ENCODE measurements around the gene FBXL7. TPM values are rescaled to one million over a fixed set of nuclear protein-coding genes. Genes with fewer than 3 reads are reported as not detected.
A peak's percentile ranks its signal among the peaks of the same experiment; 100 is the strongest.

The FBXL7 gene
- total RNA-seq, 1 experiment from 2014 or later: not detected

GRCh38 chr5:15938186-15938585 is 438.2 kb downstream of the FBXL7 start:
- no peaks in the 10 kb centered on the region for H3K27me3 Mint-ChIP-seq (ENCODE audit: insufficient read depth, unreplicated experiment)
- BruUV-seq (replicated peaks): no TSS peak
- no peaks in the 10 kb centered on the region for H3K36me3 Mint-ChIP-seq (ENCODE audit: insufficient read depth, unreplicated experiment)

DNA sequence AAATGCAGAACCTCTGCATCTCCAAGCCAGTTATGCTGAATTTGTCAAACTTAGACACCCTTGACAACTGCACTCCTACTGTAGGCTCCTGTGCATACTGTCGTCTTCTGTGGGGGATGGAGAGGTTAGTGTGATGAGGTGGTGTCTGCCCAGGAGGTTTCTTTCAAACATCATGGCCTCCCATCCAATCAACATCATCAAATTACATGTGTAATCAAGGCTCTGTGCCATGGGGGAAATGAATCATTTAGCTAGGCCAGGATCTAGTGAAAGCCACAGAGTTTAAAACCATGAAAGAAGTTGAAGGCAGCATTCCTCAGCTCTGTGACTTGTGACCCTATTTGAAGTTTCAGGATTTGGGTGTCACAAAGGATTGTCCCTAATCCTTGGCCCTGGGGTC is 439.0 kb downstream of the FBXL7 start:
- TF ChIP-seq, protein P1, sequence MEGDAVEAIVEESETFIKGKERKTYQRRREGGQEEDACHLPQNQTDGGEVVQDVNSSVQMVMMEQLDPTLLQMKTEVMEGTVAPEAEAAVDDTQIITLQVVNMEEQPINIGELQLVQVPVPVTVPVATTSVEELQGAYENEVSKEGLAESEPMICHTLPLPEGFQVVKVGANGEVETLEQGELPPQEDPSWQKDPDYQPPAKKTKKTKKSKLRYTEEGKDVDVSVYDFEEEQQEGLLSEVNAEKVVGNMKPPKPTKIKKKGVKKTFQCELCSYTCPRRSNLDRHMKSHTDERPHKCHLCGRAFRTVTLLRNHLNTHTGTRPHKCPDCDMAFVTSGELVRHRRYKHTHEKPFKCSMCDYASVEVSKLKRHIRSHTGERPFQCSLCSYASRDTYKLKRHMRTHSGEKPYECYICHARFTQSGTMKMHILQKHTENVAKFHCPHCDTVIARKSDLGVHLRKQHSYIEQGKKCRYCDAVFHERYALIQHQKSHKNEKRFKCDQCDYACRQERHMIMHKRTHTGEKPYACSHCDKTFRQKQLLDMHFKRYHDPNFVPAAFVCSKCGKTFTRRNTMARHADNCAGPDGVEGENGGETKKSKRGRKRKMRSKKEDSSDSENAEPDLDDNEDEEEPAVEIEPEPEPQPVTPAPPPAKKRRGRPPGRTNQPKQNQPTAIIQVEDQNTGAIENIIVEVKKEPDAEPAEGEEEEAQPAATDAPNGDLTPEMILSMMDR (IDR thresholded peaks at IDR 0.05; ENCODE audit: unreplicated experiment): no peak
- H3K4me3 Mint-ChIP-seq (ENCODE audit: unreplicated experiment): no peak overlapping the region
- POLR2A ChIA-PET: no interaction called here
- no peaks in the 10 kb centered on the region for H3K27me3 Mint-ChIP-seq (ENCODE audit: insufficient read depth, unreplicated experiment)
- no peaks in the 10 kb centered on the region for H3K9me3 Mint-ChIP-seq (ENCODE audit: unreplicated experiment)
- no peaks in the 10 kb centered on the region for H3K36me3 Mint-ChIP-seq (ENCODE audit: insufficient read depth, unreplicated experiment)
- intact Hi-C loops (cut with micrococcal nuclease): no loop called here
- CTCF ChIA-PET: no interaction called here
- peak; percentile 39 for DNase-seq (ENCODE audit: unreplicated experiment)
- no peak overlapping the region for H3K27ac Mint-ChIP-seq (ENCODE audit: low read depth, unreplicated experiment)
- BruUV-seq (replicated peaks): no TSS peak
- H3K4me1 Mint-ChIP-seq (ENCODE audit: insufficient read depth, unreplicated experiment): peaks cover 7% of the 10 kb centered on the region

More at GRCh38 chr5:15938186-15938585, 438.2 kb downstream of the FBXL7 start:
- ChIA-PET CTCF (no interaction called here), POLR2A (no interaction called here)
- no peak overlapping the region for H3K4me3 Mint-ChIP-seq (ENCODE audit: unreplicated experiment)
- H3K27ac Mint-ChIP-seq (ENCODE audit: low read depth, unreplicated experiment): no peak overlapping the region
- H3K9me3 Mint-ChIP-seq (ENCODE audit: unreplicated experiment): no peaks in the 10 kb centered on the region
- DNase-seq (ENCODE audit: unreplicated experiment): no peak
- peaks cover 7% of the 10 kb centered on the region for H3K4me1 Mint-ChIP-seq (ENCODE audit: insufficient read depth, unreplicated experiment)
- intact Hi-C loops (cut with micrococcal nuclease): no loop called here
- TF ChIP-seq, protein P1 (IDR thresholded peaks at IDR 0.05; ENCODE audit: unreplicated experiment): no peak

- ChIA-PET CTCF (no interaction called here), POLR2A (no interaction called here)
- no peak overlapping the region for H3K4me3 Mint-ChIP-seq (ENCODE audit: unreplicated experiment)
- no peaks in the 10 kb centered on the region for H3K9me3 Mint-ChIP-seq (ENCODE audit: unreplicated experiment)
- peaks cover 7% of the 10 kb centered on the region for H3K4me1 Mint-ChIP-seq (ENCODE audit: insufficient read depth, unreplicated experiment)
- H3K27ac Mint-ChIP-seq (ENCODE audit: low read depth, unreplicated experiment): no peak overlapping the region
- intact Hi-C loops (cut with micrococcal nuclease): no loop called here
- no peak for DNase-seq (ENCODE audit: unreplicated experiment)
- TF ChIP-seq, protein P1 (IDR thresholded peaks at IDR 0.05; ENCODE audit: unreplicated experiment): no peak
- no peaks in the 10 kb centered on the region for H3K27me3 Mint-ChIP-seq (ENCODE audit: insufficient read depth, unreplicated experiment)
- no peaks in the 10 kb centered on the region for H3K36me3 Mint-ChIP-seq (ENCODE audit: insufficient read depth, unreplicated experiment)
- no TSS peak for BruUV-seq (replicated peaks)
Measured at GRCh38 chr5:15940905-15941304, 440.9 kb downstream of the FBXL7 start.

- H3K4me1 Mint-ChIP-seq (ENCODE audit: insufficient read depth, unreplicated experiment): peaks cover 7% of the 10 kb centered on the region
- BruUV-seq (replicated peaks): no TSS peak
- H3K27me3 Mint-ChIP-seq (ENCODE audit: insufficient read depth, unreplicated experiment): no peaks in the 10 kb centered on the region
- H3K9me3 Mint-ChIP-seq (ENCODE audit: unreplicated experiment): no peaks in the 10 kb centered on the region
- POLR2A ChIA-PET: no interaction called here
- no peak overlapping the region for H3K27ac Mint-ChIP-seq (ENCODE audit: low read depth, unreplicated experiment)
- CTCF ChIA-PET: no interaction called here
- H3K4me3 Mint-ChIP-seq (ENCODE audit: unreplicated experiment): no peak overlapping the region
- intact Hi-C loops (cut with micrococcal nuclease): no loop called here
- TF ChIP-seq, protein P1 (IDR thresholded peaks at IDR 0.05; ENCODE audit: unreplicated experiment): no peak
- DNase-seq (ENCODE audit: unreplicated experiment): no peak
- H3K36me3 Mint-ChIP-seq (ENCODE audit: insufficient read depth, unreplicated experiment): no peaks in the 10 kb centered on the region
Measured at GRCh38 chr5:15943487-15943886, 443.5 kb downstream of the FBXL7 start.
